ENCODE measurements around the gene RBM47.

GRCh38 chr4:40648742-40649281, 19.1 kb upstream of the RBM47 start:
- no peak for TF ChIP-seq SP1 (IDR thresholded peaks at IDR 0.05)
- TF ChIP-seq NFRKB (IDR thresholded peaks at IDR 0.05) = no peak
- no peak for TF ChIP-seq FOXK2 (IDR thresholded peaks at IDR 0.05)
